HG03520 (cell line): ENCODE data around the gene DRC1.
"Not testable (repeated sequence)": the region's sequence is repeated elsewhere in the genome, so short reads cannot be mapped to it uniquely, and the experiment has no call there.

Experiments
- ATAC-seq: cut with Tn5 transposase; IDR thresholded peaks from one replicate; pipeline ENCODE4 v1.9.1; 2021; ENCODE audit warnings: mild to moderate bottlenecking, moderate library complexity; ENCODE audit not compliant: unreplicated experiment

DRC1 gene

DNA sequence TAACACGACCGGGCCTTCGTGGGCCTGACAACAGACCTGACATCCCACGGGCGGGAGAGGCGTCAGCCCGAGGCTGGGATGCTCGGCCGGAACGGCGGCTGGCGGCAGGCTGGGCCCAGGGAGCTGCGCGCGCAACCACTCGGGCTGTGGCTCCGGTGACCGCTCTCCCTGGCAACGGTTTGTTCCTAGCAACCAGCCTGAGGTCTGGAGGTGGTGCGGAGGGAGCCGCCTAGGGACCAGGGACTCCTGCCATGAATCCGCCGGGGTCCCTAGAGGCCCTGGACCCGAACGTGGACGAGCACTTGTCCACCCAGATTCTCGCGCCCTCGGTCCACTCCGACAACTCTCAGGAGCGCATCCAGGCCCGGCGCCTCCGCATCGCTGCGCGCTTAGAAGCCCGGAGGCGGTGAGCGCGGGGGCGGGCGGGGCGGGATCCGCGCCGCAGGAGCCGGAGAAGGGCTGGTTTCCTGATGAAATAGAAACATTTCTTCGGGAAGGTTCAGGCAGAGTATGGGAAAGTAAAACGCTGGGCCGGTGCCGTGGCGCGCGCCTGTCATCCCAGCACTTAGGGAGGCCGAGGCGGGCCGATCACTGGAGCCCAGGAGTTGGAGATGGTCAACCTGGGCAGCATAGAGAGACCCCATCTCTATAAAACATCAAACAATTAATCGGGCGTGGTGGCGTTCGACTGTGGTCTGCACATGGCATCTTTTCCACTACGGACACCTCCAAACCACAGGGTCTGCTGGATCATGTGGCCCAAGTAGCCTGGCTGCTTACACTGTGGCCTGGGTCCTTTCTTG lies at the start of gene DRC1:
Gene DRC1 (plus strand): TSS at position 182 of the 803 bp plus-strand sequence. CDS start 70 bp downstream, at position 252.
- ATAC-seq = no peak

- ATAC-seq = no peak
Observed at GRCh38 chr2:26352892-26353291, 48.8 kb upstream of the DRC1 start.

DNA sequence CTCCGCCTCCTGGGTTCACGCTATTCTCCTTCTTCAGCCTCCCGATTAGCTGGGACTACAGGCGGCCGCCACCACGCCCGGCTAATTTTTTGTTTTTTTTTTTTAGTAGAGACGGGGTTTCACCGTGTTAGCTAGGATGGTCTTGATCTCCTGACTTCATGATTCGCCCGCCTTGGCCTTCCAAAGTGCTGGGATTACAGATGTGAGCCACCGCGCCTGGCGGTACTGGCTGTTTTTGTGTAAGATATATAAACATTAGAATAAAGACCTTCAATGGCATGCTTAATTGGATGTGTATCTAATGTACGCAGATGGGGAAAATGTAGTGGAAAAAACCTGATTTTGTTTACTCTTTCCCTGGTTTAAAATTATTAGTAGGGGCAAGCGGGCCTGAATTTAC lies 47.3 kb upstream of the DRC1 start:
- ATAC-seq = not testable (repeated sequence)

- ATAC-seq = no peak
Observed at GRCh38 chr2:26355038-26355995, 46.4 kb upstream of the DRC1 start.

DNA sequence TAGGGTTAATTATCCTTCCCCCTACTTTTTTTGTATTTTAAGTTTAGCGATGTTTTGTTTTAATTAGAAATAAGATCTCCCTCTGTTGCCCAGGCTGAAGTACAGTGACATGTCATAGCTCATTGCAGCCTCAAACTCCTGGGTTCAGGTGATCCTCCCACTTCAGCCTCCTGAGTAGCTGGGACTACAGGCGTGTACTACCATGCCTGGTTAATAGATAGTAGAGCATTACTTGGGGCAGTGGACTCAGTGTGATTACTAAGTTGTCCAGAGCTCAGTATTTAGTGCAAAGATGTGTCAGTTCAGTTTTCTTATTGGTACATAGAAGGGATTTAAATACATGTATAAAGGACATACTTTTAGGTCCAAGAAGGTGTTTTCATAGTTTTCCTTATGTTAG lies 45.6 kb upstream of the DRC1 start:
- ATAC-seq = no peak

- ATAC-seq = no peak
Observed at GRCh38 chr2:26356771-26357170, 44.9 kb upstream of the DRC1 start.

DNA sequence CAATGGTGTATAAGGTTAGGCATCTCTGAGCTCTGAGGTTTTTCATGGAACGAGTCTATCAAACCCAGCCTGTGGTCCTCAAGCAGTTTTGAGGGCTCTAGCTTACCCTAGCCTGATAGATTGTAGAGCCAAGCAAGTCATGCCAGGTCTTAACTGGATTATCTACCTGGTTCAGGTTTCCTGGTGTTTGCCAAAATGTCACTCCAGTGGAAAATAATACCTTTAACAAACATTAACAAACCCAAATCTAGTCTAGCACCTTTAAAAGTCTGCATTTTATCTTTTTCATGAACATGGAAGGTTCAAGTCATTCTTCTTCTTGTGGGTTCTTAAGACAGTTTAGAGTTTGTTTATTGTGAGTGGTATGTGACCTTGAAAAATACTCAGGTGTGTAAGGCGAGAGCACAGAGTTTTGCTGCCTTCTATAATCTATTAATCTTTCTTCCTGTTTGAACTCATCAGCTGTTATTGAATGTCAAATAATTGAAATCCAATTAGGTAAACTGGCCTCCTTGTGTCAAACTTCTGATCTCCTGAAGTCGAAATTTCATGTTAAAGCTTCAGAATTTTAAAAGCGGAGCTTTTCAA lies 41.7 kb upstream of the DRC1 start:
- ATAC-seq = no peak

GRCh38 chr2:26363323-26363722 lies 38.4 kb upstream of the DRC1 start:
- ATAC-seq = no peak

GRCh38 chr2:26363958-26364357 lies 37.8 kb upstream of the DRC1 start:
- no peak for ATAC-seq

DNA sequence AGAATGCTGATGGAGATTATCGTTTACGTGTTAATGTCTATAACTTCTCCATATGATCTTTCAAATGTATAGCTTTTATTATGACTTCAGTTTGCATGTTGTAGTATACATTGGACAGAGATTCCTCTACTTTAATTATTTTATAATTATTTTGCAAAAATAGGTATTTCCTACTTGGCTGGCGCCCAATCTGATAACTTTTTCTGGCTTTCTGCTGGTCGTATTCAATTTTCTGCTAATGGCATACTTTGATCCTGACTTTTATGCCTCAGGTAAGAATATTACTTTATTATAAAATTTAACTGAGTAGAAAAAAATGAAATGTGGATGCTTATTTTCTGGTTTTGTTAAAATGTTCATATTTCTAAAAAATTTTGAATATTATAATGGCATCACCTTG lies 37.1 kb upstream of the DRC1 start:
- ATAC-seq = no peak

DNA sequence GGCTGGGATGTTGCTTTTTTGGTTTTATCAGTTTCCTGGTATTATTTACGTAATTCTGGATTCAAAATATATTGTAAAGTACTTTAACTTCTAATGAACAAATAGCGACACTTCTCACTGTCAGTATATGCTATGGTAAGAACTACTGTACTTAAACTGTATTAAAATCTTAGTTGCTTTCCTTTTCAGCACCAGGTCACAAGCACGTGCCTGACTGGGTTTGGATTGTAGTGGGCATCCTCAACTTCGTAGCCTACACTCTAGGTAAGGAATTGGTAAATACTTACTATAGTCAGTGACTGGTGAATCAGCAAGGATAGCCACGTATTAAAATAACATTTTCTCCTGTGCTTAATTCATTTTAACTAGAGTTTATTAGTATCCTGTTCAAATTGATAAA lies 34.8 kb upstream of the DRC1 start:
- ATAC-seq = no peak

GRCh38 chr2:26369664-26370063 lies 32.1 kb upstream of the DRC1 start:
- ATAC-seq = not testable (repeated sequence)

DNA sequence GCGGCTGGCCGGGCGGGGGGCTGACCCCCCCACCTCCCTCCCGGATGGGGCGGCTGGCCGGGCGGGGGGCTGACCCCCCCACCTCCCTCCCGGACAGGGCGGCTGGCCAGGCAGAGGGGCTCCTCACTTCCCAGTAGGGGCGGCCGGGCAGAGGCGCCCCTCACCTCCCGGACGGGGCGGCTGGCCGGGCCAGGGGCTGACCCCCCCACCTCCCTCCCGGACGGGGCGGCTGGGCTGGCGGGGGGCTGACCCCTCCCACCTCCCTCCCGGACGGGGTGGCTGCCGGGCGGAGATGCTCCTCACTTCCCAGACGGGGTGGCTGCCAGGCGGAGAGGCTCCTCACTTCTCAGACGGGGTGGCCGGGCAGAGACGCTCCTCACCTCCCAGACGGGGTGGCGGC lies 30.8 kb upstream of the DRC1 start:
- ATAC-seq = not testable (repeated sequence)

- no peak for ATAC-seq
Observed at GRCh38 chr2:26376799-26377198, 24.9 kb upstream of the DRC1 start.

GRCh38 chr2:26380281-26380680 lies 21.4 kb upstream of the DRC1 start:
- no peak for ATAC-seq

DNA sequence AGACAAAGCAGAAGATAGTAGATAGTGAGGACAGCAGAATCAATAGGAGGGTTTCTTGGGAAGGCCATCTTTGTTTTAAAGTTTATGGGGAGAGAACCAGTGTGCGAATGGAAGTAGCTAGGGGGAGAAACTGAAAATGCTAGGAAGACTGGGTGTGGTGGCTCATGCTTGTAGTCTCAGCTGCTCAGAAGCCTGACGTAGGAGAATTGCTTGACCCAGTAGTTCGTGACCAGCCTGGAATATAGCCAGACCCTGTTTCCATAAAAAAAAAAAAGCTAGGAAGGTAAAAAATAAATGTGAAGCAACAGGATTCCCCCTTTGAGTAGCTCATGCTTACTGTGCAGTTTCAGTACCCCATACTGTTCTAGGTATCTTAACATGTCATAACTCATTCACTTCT lies 19.2 kb upstream of the DRC1 start:
- no peak for ATAC-seq

DNA sequence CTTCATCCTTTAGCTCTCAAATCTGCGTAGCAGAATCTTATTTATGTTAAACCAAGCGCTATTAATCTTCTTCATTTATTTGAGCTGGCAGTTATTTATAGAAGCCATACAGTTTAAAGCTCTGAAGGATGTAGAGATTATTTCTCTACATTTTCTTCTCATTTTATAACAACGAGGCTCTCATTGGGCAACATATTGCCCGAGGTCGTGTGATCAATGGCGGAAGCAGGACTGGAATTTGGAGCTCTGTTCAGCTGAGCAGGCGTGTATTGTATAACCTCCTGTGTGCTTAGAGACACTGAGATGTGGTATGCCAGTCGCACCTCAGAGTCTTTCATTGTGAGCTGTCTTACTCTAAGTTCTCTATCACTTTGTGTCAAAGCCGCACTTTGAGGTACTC lies 17.5 kb upstream of the DRC1 start:
- ATAC-seq = no peak

- no peak for ATAC-seq
Observed at GRCh38 chr2:26384597-26384996, 17.1 kb upstream of the DRC1 start.

- ATAC-seq = no peak
Observed at GRCh38 chr2:26387189-26387588, 14.5 kb upstream of the DRC1 start.

- no peak for ATAC-seq
Observed at GRCh38 chr2:26394694-26395093, 7.0 kb upstream of the DRC1 start.

- ATAC-seq = no peak
Observed at GRCh38 chr2:26395394-26395793, 6.3 kb upstream of the DRC1 start.
